ENCODE results near the gene EME2.

- TF ChIP-seq POLR2A (IDR thresholded peaks at IDR 0.05) (no peak), CTCF (IDR thresholded peaks at IDR 0.05) (no peak), POLR2AphosphoS5 (IDR thresholded peaks at IDR 0.05) (no peak)
Measured at GRCh38 chr16:1759511-1759910, 13.1 kb upstream of the EME2 start.

Data from upper lobe of left lung (tissue), 4 donors.